NCI-H1092 treated with DMSO at 0.1 percent for 48 hours (cell line): ENCODE results near the gene COX6B2.

Experiments used
- DNase-seq: peaks from one replicate; lab custom pipeline; 2025; lab: John Stamatoyannopoulos, UW

COX6B2 gene

GRCh38 chr19:55362174-55362989 lies 7.9 kb upstream of the COX6B2 start:
- no peak for DNase-seq

- no peak for DNase-seq
Measured at GRCh38 chr19:55360902-55361301, 6.4 kb upstream of the COX6B2 start.

- DNase-seq = peak; percentile 29
Measured at GRCh38 chr19:55358943-55359908, 4.7 kb upstream of the COX6B2 start.

- DNase-seq = no peak
Measured at GRCh38 chr19:55358493-55358892, 4.0 kb upstream of the COX6B2 start.

- DNase-seq = no peak
Measured at GRCh38 chr19:55355213-55355821, 798 bp upstream of the COX6B2 start.

- DNase-seq = no peak
Measured at GRCh38 chr19:55353803-55354697, 469 bp downstream of the COX6B2 start.

- DNase-seq = no peak
Measured at GRCh38 chr19:55353356-55353802, 1.1 kb downstream of the COX6B2 start.

GRCh38 chr19:55352549-55353145 lies 1.9 kb downstream of the COX6B2 start:
- DNase-seq = no peak

DNA sequence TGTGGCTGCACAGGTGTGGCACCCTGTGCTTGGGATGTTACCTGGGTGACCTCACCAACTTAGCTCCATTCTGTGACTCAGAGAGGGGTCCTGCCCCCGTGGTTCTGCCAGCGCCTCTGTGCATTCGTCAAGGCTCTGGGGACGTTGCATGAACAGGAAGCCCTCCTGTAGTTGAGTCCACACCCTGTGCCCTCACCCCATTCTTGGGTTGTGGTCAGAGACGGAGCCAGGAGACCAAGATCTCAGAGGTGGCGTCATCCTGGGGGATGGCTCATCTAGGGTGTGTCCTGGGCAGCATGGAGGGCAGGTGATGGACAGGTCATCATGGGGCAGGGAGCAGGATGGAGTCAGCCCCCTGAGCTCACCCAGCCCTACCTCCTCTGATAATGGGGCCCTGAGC lies 2.5 kb downstream of the COX6B2 start:
- DNase-seq = no peak

GRCh38 chr19:55350620-55351315 lies 3.8 kb downstream of the COX6B2 start:
- no peak for DNase-seq

- DNase-seq = no peak
Measured at GRCh38 chr19:55348317-55349034, 6.0 kb downstream of the COX6B2 start.

- no peak for DNase-seq
Measured at GRCh38 chr19:55347442-55348009, 7.0 kb downstream of the COX6B2 start.

DNA sequence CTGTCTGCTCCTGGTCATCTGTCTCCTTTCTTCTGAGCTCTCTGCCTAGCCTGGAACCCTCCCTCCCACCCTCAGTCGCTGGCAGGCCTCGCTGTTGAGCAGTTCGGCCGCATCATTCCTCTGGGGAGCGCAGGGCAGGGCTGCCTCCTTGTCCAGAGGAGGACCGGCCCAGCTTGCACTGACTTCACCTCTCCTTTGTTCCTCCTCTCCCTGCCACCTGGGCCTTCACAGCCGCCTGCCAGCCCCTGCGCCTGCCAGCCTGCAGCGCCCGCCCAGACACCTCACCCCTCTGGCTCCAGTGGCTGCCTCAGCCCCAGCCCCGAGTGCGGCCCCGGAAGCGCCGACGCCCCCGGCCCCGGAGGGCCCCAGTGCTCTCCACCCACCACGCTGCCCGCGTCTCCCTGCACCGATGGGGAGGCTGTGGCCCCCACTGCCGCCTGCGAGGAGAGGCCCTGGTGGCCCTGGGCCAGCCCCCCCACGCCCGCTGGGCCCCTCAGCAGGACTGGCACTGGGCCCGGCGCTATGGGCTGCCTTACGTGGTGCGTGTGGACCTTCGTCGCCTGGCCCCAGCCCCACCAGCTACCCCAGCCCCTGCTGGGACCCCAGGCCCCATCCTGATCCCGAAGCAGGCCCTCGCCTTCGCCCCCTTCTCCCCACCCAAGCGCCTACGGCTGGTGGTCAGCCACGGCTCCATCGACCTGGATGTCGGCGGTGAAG lies 7.6 kb downstream of the COX6B2 start:
- no peak for DNase-seq

GRCh38 chr19:55345818-55346724 lies 8.4 kb downstream of the COX6B2 start:
- DNase-seq = no peak

- no peak for DNase-seq
Measured at GRCh38 chr19:55345101-55345817, 9.3 kb downstream of the COX6B2 start.

DNA sequence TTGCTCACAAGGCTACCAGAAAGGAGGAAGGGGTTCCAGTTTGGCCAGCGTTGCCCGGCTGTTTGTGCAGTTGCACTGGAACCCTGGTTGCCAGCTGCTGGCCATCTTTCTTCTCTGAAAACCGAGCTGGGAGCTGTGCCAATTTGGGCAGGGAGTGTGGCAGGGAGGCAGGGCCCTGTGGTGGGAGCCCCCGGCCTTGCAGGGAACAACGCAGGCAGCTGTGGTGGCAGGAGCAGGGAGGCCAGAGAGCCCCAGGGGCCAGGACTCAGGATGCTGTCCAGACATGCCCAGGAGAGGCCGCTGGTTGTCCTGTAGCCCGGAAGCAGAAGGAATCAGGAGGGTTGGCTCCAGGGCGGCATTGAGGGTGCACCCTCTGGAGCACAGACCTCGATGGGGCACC lies 10.1 kb downstream of the COX6B2 start:
- DNase-seq = peak; percentile 44
